WTC11 (cell line): Measurements from ENCODE around the gene ADCY2. TPM values are rescaled to one million over a fixed set of nuclear protein-coding genes. Genes with fewer than 3 reads are reported as not detected.

Experiments
- ATAC-seq: fragments of 200-7000 bp; cut with Tn5 transposase; 2 replicates; pipeline ENCODE4 v1.10.0; 2021; ENCODE audit warnings: mild to moderate bottlenecking, moderate library complexity
- CTCF ChIA-PET: fragments of 300-600 bp; sonication (Branson Sonifier 250); formaldehyde crosslinking; loops from one replicate; lab custom pipeline; 2021; ENCODE audit warnings: antibody characterized with exemption; lab: Charles Lee
- POLR2A ChIA-PET: fragments of 350-600 bp; sonication (Branson Sonifier 250); formaldehyde crosslinking; loops from one replicate; lab custom pipeline; 2021; ENCODE audit warnings: antibody characterized with exemption; lab: Charles Lee
- DNase-seq: peaks from one replicate; pipeline ENCODE4 v3.0.0; 2021; ENCODE audit warnings: low spot score
- H3K27ac Mint-ChIP-seq: 2 replicates; pipeline ENCODE4 v1.8.0; 2021; ENCODE audit warnings: mixed read lengths
- H3K27me3 Mint-ChIP-seq: 2 replicates; pipeline ENCODE4 v1.8.0; 2021; ENCODE audit warnings: low read depth, mild to moderate bottlenecking, moderate library complexity, mixed read lengths
- H3K36me3 Mint-ChIP-seq: 2 replicates; pipeline ENCODE4 v1.8.0; 2021; ENCODE audit warnings: mixed read lengths
- H3K4me1 Mint-ChIP-seq: 2 replicates; pipeline ENCODE4 v1.8.0; 2022; ENCODE audit warnings: mixed read lengths
- H3K4me3 Mint-ChIP-seq: 2 replicates; pipeline ENCODE4 v1.8.0; 2021; ENCODE audit warnings: mild to moderate bottlenecking, moderate library complexity, mixed read lengths
- H3K9me3 Mint-ChIP-seq: 2 replicates; pipeline ENCODE4 v1.8.0; 2021; ENCODE audit warnings: mixed read lengths
- ARID4B ChIP-seq: sonication (generic); formaldehyde crosslinking; IDR thresholded peaks from 2 replicates; pipeline ENCODE4 v1.8.0; 2023; ENCODE audit warnings: missing genetic modification reagents, mild to moderate bottlenecking, borderline replicate concordance
- CDX4 ChIP-seq: fragments of 250-450 bp; sonication (Bioruptor Pico); IDR thresholded peaks from 2 replicates; pipeline ENCODE4 v1.9.0; 2021; ENCODE audit warnings: moderate library complexity, mild to moderate bottlenecking, inconsistent platforms, borderline replicate concordance
- CTCF ChIP-seq: fragments of 200-600 bp; IDR thresholded peaks from 2 replicates; pipeline ENCODE4 v1.8.0; 2022; ENCODE audit warnings: antibody characterized with exemption
- E2F5 ChIP-seq: sonication (generic); formaldehyde crosslinking; IDR thresholded peaks from 2 replicates; pipeline ENCODE4 v1.8.1; 2022; ENCODE audit warnings: mild to moderate bottlenecking, moderate library complexity, missing genetic modification reagents
- ERG ChIP-seq: fragments of 250-450 bp; sonication (Bioruptor Pico); IDR thresholded peaks from 2 replicates; pipeline ENCODE4 v1.8.0; 2021; ENCODE audit warnings: mild to moderate bottlenecking
- ESRRA ChIP-seq: sonication (generic); formaldehyde crosslinking; IDR thresholded peaks from 2 replicates; pipeline ENCODE4 v1.8.1; 2022; ENCODE audit warnings: mild to moderate bottlenecking, missing genetic modification reagents, borderline replicate concordance
- ETV6 ChIP-seq: sonication (generic); formaldehyde crosslinking; IDR thresholded peaks from 2 replicates; pipeline ENCODE4 v1.8.1; 2022; ENCODE audit warnings: mild to moderate bottlenecking, missing genetic modification reagents
- FOXK1 ChIP-seq: sonication (generic); formaldehyde crosslinking; IDR thresholded peaks from 2 replicates; pipeline ENCODE4 v1.8.0; 2022; ENCODE audit warnings: mild to moderate bottlenecking, moderate library complexity, missing genetic modification reagents
- GTF2I ChIP-seq: fragments of 250-450 bp; sonication (Bioruptor Pico); conservative IDR thresholded peaks from 2 replicates; pipeline ENCODE4 v1.4.0; 2021; ENCODE audit warnings: mild to moderate bottlenecking
- MYBL2 ChIP-seq: sonication (generic); formaldehyde crosslinking; IDR thresholded peaks from 2 replicates; pipeline ENCODE4 v1.8.1; 2023; ENCODE audit warnings: mild to moderate bottlenecking, moderate library complexity, missing genetic modification reagents
- NR1H2 ChIP-seq: sonication (generic); formaldehyde crosslinking; IDR thresholded peaks from 2 replicates; pipeline ENCODE4 v1.9.0; 2021; ENCODE audit warnings: mild to moderate bottlenecking, moderate library complexity, missing genetic modification reagents
- NR3C1 ChIP-seq: sonication (generic); formaldehyde crosslinking; conservative IDR thresholded peaks from 2 replicates; pipeline ENCODE4 v1.8.1; 2023; ENCODE audit warnings: low read depth, mild to moderate bottlenecking, missing genetic modification reagents
- SMAD4 ChIP-seq: sonication (generic); formaldehyde crosslinking; IDR thresholded peaks from 2 replicates; pipeline ENCODE4 v1.8.0; 2022; ENCODE audit warnings: mild to moderate bottlenecking, missing genetic modification reagents
- ZMAT4 ChIP-seq: fragments of 250-450 bp; sonication (Bioruptor Pico); IDR thresholded peaks from 2 replicates; pipeline ENCODE4 v1.9.0; 2021; ENCODE audit warnings: mild to moderate bottlenecking
- ZNF263 ChIP-seq: sonication (generic); formaldehyde crosslinking; IDR thresholded peaks from 2 replicates; pipeline ENCODE4 v1.8.1; 2022; ENCODE audit warnings: low read depth, mild to moderate bottlenecking, moderate library complexity, missing genetic modification reagents
- ZNF425 ChIP-seq: fragments of 250-450 bp; sonication (Bioruptor Pico); conservative IDR thresholded peaks from 2 replicates; pipeline ENCODE4 v1.9.0; 2021; ENCODE audit warnings: mild to moderate bottlenecking
- total RNA-seq: library from RNA; stranded (reverse); gene quantifications from 3 replicates; pipeline ENCODE4 v1.2.3, GENCODE V29; 2021
- TF ChIP-seq, protein P1 (sequence below): sonication (generic); formaldehyde crosslinking; IDR thresholded peaks from 2 replicates; pipeline ENCODE4 v1.8.1; 2023; ENCODE audit warnings: mild to moderate bottlenecking, moderate library complexity, missing genetic modification reagents

The ADCY2 gene
- total RNA-seq, 1 experiment from 2014 or later = 142 TPM

- Mint-ChIP-seq H3K27ac (peak overlapping the region; percentile 48; the same call in 1 of the 2 replicates), H3K36me3 (peaks cover 44% of the 10 kb centered on the region), H3K4me3 (no peak overlapping the region), H3K9me3 (no peaks in the 10 kb centered on the region; the same call in 1 of the 2 replicates), H3K4me1 (peaks cover 51% of the 10 kb centered on the region), H3K27me3 (no peaks in the 10 kb centered on the region)
- ATAC-seq (no peak), DNase-seq (no peak)
- ChIA-PET CTCF (interaction anchor here (1.0 kb wide), 1 partner anchor 123 kb away, joined by 4 read pairs; no protein-coding TSS in a partner anchor), POLR2A (no interaction called here)
- TF ChIP-seq SMAD4 = no peak
- no peak for TF ChIP-seq CTCF
- no peak for TF ChIP-seq ESRRA
- TF ChIP-seq FOXK1 (CRISPR knock-in tag) = no peak
- no peak for TF ChIP-seq ARID4B (CRISPR knock-in tag)
- TF ChIP-seq ZNF263 (CRISPR knock-in tag) = no peak
- no peak for TF ChIP-seq E2F5
- no peak for TF ChIP-seq ZNF425 (CRISPR knock-in tag)
- TF ChIP-seq NR3C1 (CRISPR knock-in tag) = no peak
- TF ChIP-seq, protein P1, sequence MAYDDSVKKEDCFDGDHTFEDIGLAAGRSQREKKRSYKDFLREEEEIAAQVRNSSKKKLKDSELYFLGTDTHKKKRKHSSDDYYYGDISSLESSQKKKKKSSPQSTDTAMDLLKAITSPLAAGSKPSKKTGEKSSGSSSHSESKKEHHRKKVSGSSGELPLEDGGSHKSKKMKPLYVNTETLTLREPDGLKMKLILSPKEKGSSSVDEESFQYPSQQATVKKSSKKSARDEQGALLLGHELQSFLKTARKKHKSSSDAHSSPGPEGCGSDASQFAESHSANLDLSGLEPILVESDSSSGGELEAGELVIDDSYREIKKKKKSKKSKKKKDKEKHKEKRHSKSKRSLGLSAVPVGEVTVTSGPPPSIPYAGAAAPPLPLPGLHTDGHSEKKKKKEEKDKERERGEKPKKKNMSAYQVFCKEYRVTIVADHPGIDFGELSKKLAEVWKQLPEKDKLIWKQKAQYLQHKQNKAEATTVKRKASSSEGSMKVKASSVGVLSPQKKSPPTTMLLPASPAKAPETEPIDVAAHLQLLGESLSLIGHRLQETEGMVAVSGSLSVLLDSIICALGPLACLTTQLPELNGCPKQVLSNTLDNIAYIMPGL = no peak
- no peak for TF ChIP-seq CDX4 (CRISPR knock-in tag)
These were observed 226.6 kb downstream of the ADCY2 start for GRCh38 chr5:7622498-7622897.

GRCh38 chr5:7625740-7626139 lies 229.8 kb downstream of the ADCY2 start:
- POLR2A ChIA-PET = no interaction called here
- Mint-ChIP-seq H3K36me3 (peaks cover 75% of the 10 kb centered on the region), H3K27ac (peak overlapping the region; percentile 31), H3K27me3 (no peaks in the 10 kb centered on the region), H3K9me3 (peaks cover 7% of the 10 kb centered on the region; the same call in 1 of the 2 replicates), H3K4me3 (no peak overlapping the region), H3K4me1 (peaks cover 29% of the 10 kb centered on the region)
- CTCF ChIA-PET = no interaction called here
- DNase-seq (no peak), ATAC-seq (no peak)
- TF ChIP-seq ZMAT4 (no peak), MYBL2 (CRISPR knock-in tag) (no peak), NR1H2 (no peak), ERG (CRISPR knock-in tag) (no peak), GTF2I (CRISPR knock-in tag) (no peak), ETV6 (CRISPR knock-in tag) (no peak)
